ENCODE results near the gene HOXA13. TPM values are rescaled to one million over a fixed set of nuclear protein-coding genes. Genes with fewer than 3 reads are reported as not detected.

Gene HOXA13
- polyA plus RNA-seq, 4 donors: 0.01 TPM; not detected in 3

GRCh38 chr7:27239387-27240014 lies 39.6 kb upstream of the HOXA13 start:
- FAIRE-seq (no peak), DNase-seq (peak in 1 of 2 donors; percentile 49)
- Histone ChIP-seq H3K9me3 (ENCODE audit: control insufficient read depth in 2 of 2, insufficient read depth in 1 of 2, low read depth in 1 of 2, low read length in 1 of 2) (no peaks in the 10 kb centered on the region), H3K36me3 (ENCODE audit: control insufficient read depth in 3 of 3, insufficient read depth in 2 of 3, low read depth in 1 of 3, low read length in 3 of 3) (no peaks in the 10 kb centered on the region), H3K4me1 (ENCODE audit: control insufficient read depth in 3 of 3, insufficient read depth in 2 of 3, low read depth in 1 of 3, low read length in 2 of 3) (peaks cover 0 to 8% (median 0%) of the 10 kb centered on the region in 3 donors), H3K4me3 (ENCODE audit: low read depth in 1 of 3, low read length in 3 of 3) (no peak overlapping the region), H3K27me3 (ENCODE audit: control insufficient read depth in 3 of 3, insufficient read depth in 3 of 3, low read length in 3 of 3) (peaks cover 9 to 100% (median 65%) of the 10 kb centered on the region in 3 donors), H3K27ac (ENCODE audit: low read depth in 1 of 3, low read length in 2 of 3) (no peak overlapping the region)
- 4 to 5% (median 4%) methylated on average over 54 to 55 of the region's 55 CpGs for WGBS, 3 donors

DNA sequence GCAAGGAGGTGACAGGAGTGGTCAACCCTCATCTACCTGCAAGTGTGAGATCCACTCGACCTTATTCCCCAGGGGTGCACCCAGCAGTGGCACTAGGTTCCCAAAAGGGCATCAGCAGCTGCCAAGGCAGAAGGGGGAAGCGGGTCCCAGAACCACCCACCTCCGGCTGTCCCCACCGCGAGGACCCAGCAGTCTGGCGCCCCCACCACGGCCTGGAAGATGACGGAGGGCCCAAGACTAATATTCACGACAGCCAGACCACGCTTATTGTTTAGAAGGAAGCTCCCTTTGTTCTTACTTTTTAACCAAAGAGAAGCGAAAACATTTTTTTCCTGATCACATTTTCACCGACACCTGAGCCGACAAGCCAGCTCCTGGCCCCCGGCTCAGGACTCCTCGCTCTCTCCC lies 39.1 kb upstream of the HOXA13 start:
- Histone ChIP-seq H3K27me3 (ENCODE audit: control insufficient read depth in 3 of 3, insufficient read depth in 3 of 3, low read length in 3 of 3) (peaks cover 9 to 97% (median 64%) of the 10 kb centered on the region in 3 donors), H3K36me3 (ENCODE audit: control insufficient read depth in 3 of 3, insufficient read depth in 2 of 3, low read depth in 1 of 3, low read length in 3 of 3) (no peaks in the 10 kb centered on the region), H3K4me3 (ENCODE audit: low read depth in 1 of 3, low read length in 3 of 3) (no peak overlapping the region), H3K27ac (ENCODE audit: low read depth in 1 of 3, low read length in 2 of 3) (no peak overlapping the region), H3K4me1 (ENCODE audit: control insufficient read depth in 3 of 3, insufficient read depth in 2 of 3, low read depth in 1 of 3, low read length in 2 of 3) (peaks cover 0 to 8% (median 0%) of the 10 kb centered on the region in 3 donors), H3K9me3 (ENCODE audit: control insufficient read depth in 2 of 2, insufficient read depth in 1 of 2, low read depth in 1 of 2, low read length in 1 of 2) (no peaks in the 10 kb centered on the region)
- DNase-seq: no peak
- no peak for FAIRE-seq
- WGBS, 3 donors: 40 to 45% (median 41%) methylated on average over 15 of the region's 15 CpGs

- FAIRE-seq (no peak), DNase-seq (no peak)
- Histone ChIP-seq H3K4me1 (ENCODE audit: control insufficient read depth in 3 of 3, insufficient read depth in 2 of 3, low read depth in 1 of 3, low read length in 2 of 3) (peaks cover 0 to 8% (median 0%) of the 10 kb centered on the region in 3 donors), H3K27ac (ENCODE audit: low read depth in 1 of 3, low read length in 2 of 3) (no peak overlapping the region), H3K36me3 (ENCODE audit: control insufficient read depth in 3 of 3, insufficient read depth in 2 of 3, low read depth in 1 of 3, low read length in 3 of 3) (no peaks in the 10 kb centered on the region), H3K9me3 (ENCODE audit: control insufficient read depth in 2 of 2, insufficient read depth in 1 of 2, low read depth in 1 of 2, low read length in 1 of 2) (no peaks in the 10 kb centered on the region), H3K27me3 (ENCODE audit: control insufficient read depth in 3 of 3, insufficient read depth in 3 of 3, low read length in 3 of 3) (peaks cover 4 to 86% (median 52%) of the 10 kb centered on the region in 3 donors), H3K4me3 (ENCODE audit: low read depth in 1 of 3, low read length in 3 of 3) (no peak overlapping the region)
- 85 to 87% (median 86%) methylated on average over 1 of the region's 1 CpG for WGBS, 3 donors
Measured at GRCh38 chr7:27237735-27238334, 37.9 kb upstream of the HOXA13 start.

- Histone ChIP-seq H3K9me3 (ENCODE audit: control insufficient read depth in 2 of 2, insufficient read depth in 1 of 2, low read depth in 1 of 2, low read length in 1 of 2) (no peaks in the 10 kb centered on the region), H3K27ac (ENCODE audit: low read depth in 1 of 3, low read length in 2 of 3) (no peak overlapping the region), H3K36me3 (ENCODE audit: control insufficient read depth in 3 of 3, insufficient read depth in 2 of 3, low read depth in 1 of 3, low read length in 3 of 3) (no peaks in the 10 kb centered on the region), H3K27me3 (ENCODE audit: control insufficient read depth in 3 of 3, insufficient read depth in 3 of 3, low read length in 3 of 3) (peaks cover 4 to 69% (median 33%) of the 10 kb centered on the region in 3 donors), H3K4me1 (ENCODE audit: control insufficient read depth in 3 of 3, insufficient read depth in 2 of 3, low read depth in 1 of 3, low read length in 2 of 3) (peaks cover 0 to 8% (median 0%) of the 10 kb centered on the region in 3 donors), H3K4me3 (ENCODE audit: low read depth in 1 of 3, low read length in 3 of 3) (peak overlapping the region in 2 of 3 donors; percentile 21 to 47)
- FAIRE-seq (no peak), DNase-seq (peak; percentile 25 to 77)
- WGBS, 3 donors: 4 to 8% (median 6%) methylated on average over 56 to 66 of the region's 66 CpGs
Measured at GRCh38 chr7:27235387-27236311, 35.8 kb upstream of the HOXA13 start.

DNA sequence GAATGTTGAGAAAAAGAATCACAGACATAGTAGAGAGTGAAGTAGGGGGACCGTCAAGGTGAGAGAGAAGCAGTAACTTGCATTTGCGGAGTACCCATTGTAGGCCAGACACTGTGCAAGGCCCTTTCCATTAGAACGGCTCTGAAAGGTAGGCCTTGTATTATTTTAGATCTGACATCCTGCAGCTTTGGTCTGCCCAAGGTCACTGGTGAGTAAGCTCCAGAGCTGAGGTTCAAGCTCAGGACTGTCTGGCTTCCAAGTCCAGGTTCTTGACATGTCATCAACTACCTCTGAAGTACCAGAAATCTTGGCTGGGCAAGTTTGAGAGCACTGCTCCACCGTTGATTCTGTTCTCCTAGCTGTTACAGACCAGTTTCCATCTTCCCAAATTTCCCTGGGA lies 29.6 kb upstream of the HOXA13 start:
- peaks cover 6 to 44% (median 14%) of the 10 kb centered on the region in 3 donors for H3K27me3 ChIP-seq (ENCODE audit: control insufficient read depth in 3 of 3, insufficient read depth in 3 of 3, low read length in 3 of 3)
- no peak overlapping the region for H3K27ac ChIP-seq (ENCODE audit: low read depth in 1 of 3, low read length in 2 of 3)
- no peaks in the 10 kb centered on the region for H3K4me1 ChIP-seq (ENCODE audit: control insufficient read depth in 3 of 3, insufficient read depth in 2 of 3, low read depth in 1 of 3, low read length in 2 of 3)
- 80 to 85% (median 80%) methylated on average over 4 of the region's 4 CpGs for WGBS, 3 donors
- no peak for DNase-seq
- no peaks in the 10 kb centered on the region for H3K36me3 ChIP-seq (ENCODE audit: control insufficient read depth in 3 of 3, insufficient read depth in 2 of 3, low read depth in 1 of 3, low read length in 3 of 3)
- H3K9me3 ChIP-seq (ENCODE audit: control insufficient read depth in 2 of 2, insufficient read depth in 1 of 2, low read depth in 1 of 2, low read length in 1 of 2): no peaks in the 10 kb centered on the region
- no peak overlapping the region for H3K4me3 ChIP-seq (ENCODE audit: low read depth in 1 of 3, low read length in 3 of 3)
- FAIRE-seq: no peak

DNA sequence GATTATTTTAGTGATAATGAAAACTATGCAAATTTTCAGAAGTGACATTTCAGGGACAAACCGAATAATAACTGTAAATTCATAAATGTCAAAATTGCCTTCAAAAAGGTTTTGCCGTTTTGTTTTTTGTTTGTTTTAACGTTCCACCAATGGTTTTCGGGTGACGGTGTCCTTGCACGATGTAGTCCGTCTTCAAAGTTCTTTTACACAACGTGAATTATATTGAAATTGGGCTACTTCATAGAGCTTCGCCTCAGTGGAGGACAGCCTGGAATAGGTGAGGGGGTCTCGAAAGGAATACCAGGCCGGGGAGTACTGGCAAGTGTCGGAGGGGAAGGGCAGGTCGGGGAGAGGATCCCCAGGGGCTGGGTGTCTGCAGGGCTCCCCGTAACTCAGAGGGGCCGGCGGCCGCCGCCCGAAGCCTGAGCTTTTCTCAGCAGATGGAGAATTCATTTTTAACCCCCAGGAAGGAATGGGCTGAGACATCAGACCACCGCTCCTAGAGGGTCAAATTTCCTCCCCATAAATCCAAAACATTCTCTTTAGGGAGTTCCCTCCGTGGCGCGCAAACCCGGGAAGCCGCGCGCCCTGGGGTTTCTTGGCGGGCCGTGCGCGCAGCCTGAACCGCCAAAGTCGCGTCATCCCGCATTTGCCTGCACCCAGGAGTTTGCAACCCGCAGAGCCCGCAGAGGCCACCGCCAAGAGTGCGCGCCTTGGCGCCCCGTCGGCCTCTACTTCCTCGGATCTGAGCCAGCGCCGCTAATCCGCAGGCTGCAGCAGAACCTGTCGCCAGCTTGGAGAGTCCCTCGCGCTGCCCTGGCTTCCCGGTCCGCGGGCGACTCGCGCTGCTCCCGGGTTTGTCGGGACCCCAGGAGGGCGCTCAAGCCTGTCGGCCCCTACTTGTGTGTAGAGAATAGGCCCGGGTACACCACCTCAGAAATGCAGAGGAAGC lies 25.4 kb upstream of the HOXA13 start:
- FAIRE-seq (no peak), DNase-seq (no peak)
- Histone ChIP-seq H3K36me3 (ENCODE audit: control insufficient read depth in 3 of 3, insufficient read depth in 2 of 3, low read depth in 1 of 3, low read length in 3 of 3) (no peaks in the 10 kb centered on the region), H3K4me3 (ENCODE audit: low read depth in 1 of 3, low read length in 3 of 3) (no peak overlapping the region), H3K4me1 (ENCODE audit: control insufficient read depth in 3 of 3, insufficient read depth in 2 of 3, low read depth in 1 of 3, low read length in 2 of 3) (no peaks in the 10 kb centered on the region), H3K27me3 (ENCODE audit: control insufficient read depth in 3 of 3, insufficient read depth in 3 of 3, low read length in 3 of 3) (peaks cover 6 to 67% (median 29%) of the 10 kb centered on the region in 3 donors), H3K9me3 (ENCODE audit: control insufficient read depth in 2 of 2, insufficient read depth in 1 of 2, low read depth in 1 of 2, low read length in 1 of 2) (no peaks in the 10 kb centered on the region), H3K27ac (ENCODE audit: low read depth in 1 of 3, low read length in 2 of 3) (no peak overlapping the region)
- 7 to 8% (median 7%) methylated on average over 56 to 61 of the region's 61 CpGs for WGBS, 3 donors

- Histone ChIP-seq H3K27ac (ENCODE audit: low read depth in 1 of 3, low read length in 2 of 3) (no peak overlapping the region), H3K36me3 (ENCODE audit: control insufficient read depth in 3 of 3, insufficient read depth in 2 of 3, low read depth in 1 of 3, low read length in 3 of 3) (no peaks in the 10 kb centered on the region), H3K4me3 (ENCODE audit: low read depth in 1 of 3, low read length in 3 of 3) (no peak overlapping the region), H3K27me3 (ENCODE audit: control insufficient read depth in 3 of 3, insufficient read depth in 3 of 3, low read length in 3 of 3) (peaks cover 6 to 69% (median 36%) of the 10 kb centered on the region in 3 donors), H3K9me3 (ENCODE audit: control insufficient read depth in 2 of 2, insufficient read depth in 1 of 2, low read depth in 1 of 2, low read length in 1 of 2) (no peaks in the 10 kb centered on the region), H3K4me1 (ENCODE audit: control insufficient read depth in 3 of 3, insufficient read depth in 2 of 3, low read depth in 1 of 3, low read length in 2 of 3) (no peaks in the 10 kb centered on the region)
- DNase-seq (no peak), FAIRE-seq (no peak)
Measured at GRCh38 chr7:27223941-27224575, 24.2 kb upstream of the HOXA13 start.
